GM12878 (cell line): Measurements from ENCODE around the gene SMIM5. TPM values are rescaled to one million over a fixed set of nuclear protein-coding genes. Genes with fewer than 3 reads are reported as not detected.

ENCODE experiments used
- ATF7 ChIP-seq: fragments of 450-650 bp; IDR thresholded peaks from 2 replicates; pipeline ENCODE4 v1.6.1; 2016; ENCODE audit warnings: low read depth, mild to moderate bottlenecking
- GATAD2B ChIP-seq: fragments of 450-650 bp; conservative IDR thresholded peaks from 2 replicates; pipeline ENCODE4 v1.6.1; 2017; ENCODE audit warnings: low read depth, mild to moderate bottlenecking, moderate library complexity
- KAT2A ChIP-seq: conservative IDR thresholded peaks from 2 replicates; pipeline ENCODE4 v1.6.1; 2011; ENCODE audit warnings: low read depth, low read length; ENCODE audit not compliant: control insufficient read depth
- NBN ChIP-seq: fragments of 450-650 bp; IDR thresholded peaks from 2 replicates; pipeline ENCODE4 v1.6.1; 2016
- RELA ChIP-seq: fragments of 450-650 bp; IDR thresholded peaks from 2 replicates; pipeline ENCODE4 v1.8.0; 2014; ENCODE audit warnings: borderline replicate concordance; ENCODE audit not compliant: partially characterized antibody
- SMAD5 ChIP-seq: IDR thresholded peaks from 2 replicates; pipeline ENCODE4 v1.6.1; 2016; ENCODE audit warnings: antibody characterized with exemption, low read depth
- STAT3 ChIP-seq: IDR thresholded peaks from 2 replicates; pipeline ENCODE4 v1.6.1; 2011; ENCODE audit warnings: low read depth, low read length, improper control_type of control experiment
- ZNF384 ChIP-seq: IDR thresholded peaks from 2 replicates; pipeline ENCODE4 v1.6.1; 2012; ENCODE audit warnings: low read depth, mild to moderate bottlenecking, low read length, improper control_type of control experiment, borderline replicate concordance
- polyA plus RNA-seq, 11 experiments: library from polyadenylated mRNA; depleted of rRNA in 4 of 11; unstranded in 6 of 11; stranded (reverse) in 5 of 11; fragments of >200 nt; fragmentation: Nextera tagmentation in 4 of 11; fragmentation: Illumina TruSeq in 1 of 11; extraction: Ambion mirVana in 4 of 11; extraction: Trizol in 1 of 11; gene quantifications; 1 replicate in 1 of 11; 2 replicates in 10 of 11; pipeline versions ENCODE4 v1.2.1 to v1.2.3, GENCODE V29; 2011 to 2016; ENCODE audit warnings: inconsistent platforms in 2 of 11, missing spikeins in 2 of 11, low read depth in 1 of 11
- total RNA-seq, 4 experiments: library from RNA; depleted of rRNA in 3 of 4; stranded (reverse); fragments of >200 nt in 3 of 4; fragmentation: Illumina TruSeq in 1 of 4; extraction: Trizol in 1 of 4; gene quantifications; 2 replicates each; pipeline versions ENCODE4 v1.2.1 to v1.2.3, GENCODE V29; 2013 to 2021
- TF ChIP-seq, protein P1 (sequence below): fragments of 450-650 bp; IDR thresholded peaks from 2 replicates; pipeline ENCODE4 v1.6.1; 2018; ENCODE audit warnings: borderline replicate concordance, mild to moderate bottlenecking; ENCODE audit not compliant: partially characterized antibody
- TF ChIP-seq, protein P2 (sequence below): fragments of 450-650 bp; IDR thresholded peaks from 2 replicates; pipeline ENCODE4 v1.6.1; 2016; ENCODE audit warnings: mild to moderate bottlenecking
- TF ChIP-seq, protein P3 (sequence below): fragments of 450-650 bp; formaldehyde crosslinking; IDR thresholded peaks from 2 replicates; pipeline ENCODE4 v1.5.0; 2022; ENCODE audit warnings: mild to moderate bottlenecking, missing genetic modification characterization

Gene SMIM5
- total and polyA plus RNA-seq, 10 of the 15 experiments (the other 5 are each of a cell fraction or from before 2014, with no cell fraction given) = 0.08 to 0.11 TPM; not detected in 8

DNA sequence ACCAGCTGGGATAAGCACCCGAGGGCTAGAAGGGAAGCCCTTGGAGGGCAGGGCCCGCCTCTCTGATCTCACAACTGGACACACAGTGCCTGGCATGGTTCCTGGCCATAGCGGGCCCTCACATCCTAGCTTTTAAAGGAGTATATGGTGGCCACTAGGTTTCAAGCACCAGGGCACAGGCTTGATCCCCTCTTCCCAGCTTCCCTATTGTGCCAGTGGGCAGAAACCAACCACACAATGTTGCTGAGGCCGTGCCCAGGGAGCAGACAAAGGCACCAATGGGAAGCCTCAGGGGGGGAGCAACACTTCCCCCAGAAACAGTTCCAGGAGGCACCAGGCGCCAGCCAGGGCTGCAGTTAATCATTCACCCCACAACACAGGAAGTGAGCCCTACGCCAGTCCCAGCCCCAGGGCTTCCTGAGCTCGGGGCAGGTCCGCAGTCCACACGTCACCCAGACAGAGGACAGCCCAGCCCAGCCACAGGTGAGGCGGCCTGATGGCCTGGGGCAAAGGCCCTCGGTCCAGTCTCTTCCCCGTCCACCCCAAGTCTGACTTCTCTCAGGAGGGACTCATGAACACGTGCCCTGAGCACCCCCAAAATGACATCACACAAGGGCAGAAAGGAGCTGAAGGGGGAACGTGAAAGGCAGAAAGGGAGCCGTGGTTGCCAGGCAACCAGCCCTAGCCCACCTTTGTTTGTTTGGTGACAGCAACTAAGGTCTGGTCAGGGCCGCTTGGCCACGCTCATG, 12.8 kb downstream of the SMIM5 start (continued):
- TF ChIP-seq SMAD5 (no peak), STAT3 (no peak), ATF7 (peak; percentile 88), NBN (peak; percentile 80), RELA (peak; percentile 47), KAT2A (no peak), ZNF384 (no peak), GATAD2B (peak; percentile 64; the same call in 1 of the 2 replicates)
- TF ChIP-seq, protein P1, sequence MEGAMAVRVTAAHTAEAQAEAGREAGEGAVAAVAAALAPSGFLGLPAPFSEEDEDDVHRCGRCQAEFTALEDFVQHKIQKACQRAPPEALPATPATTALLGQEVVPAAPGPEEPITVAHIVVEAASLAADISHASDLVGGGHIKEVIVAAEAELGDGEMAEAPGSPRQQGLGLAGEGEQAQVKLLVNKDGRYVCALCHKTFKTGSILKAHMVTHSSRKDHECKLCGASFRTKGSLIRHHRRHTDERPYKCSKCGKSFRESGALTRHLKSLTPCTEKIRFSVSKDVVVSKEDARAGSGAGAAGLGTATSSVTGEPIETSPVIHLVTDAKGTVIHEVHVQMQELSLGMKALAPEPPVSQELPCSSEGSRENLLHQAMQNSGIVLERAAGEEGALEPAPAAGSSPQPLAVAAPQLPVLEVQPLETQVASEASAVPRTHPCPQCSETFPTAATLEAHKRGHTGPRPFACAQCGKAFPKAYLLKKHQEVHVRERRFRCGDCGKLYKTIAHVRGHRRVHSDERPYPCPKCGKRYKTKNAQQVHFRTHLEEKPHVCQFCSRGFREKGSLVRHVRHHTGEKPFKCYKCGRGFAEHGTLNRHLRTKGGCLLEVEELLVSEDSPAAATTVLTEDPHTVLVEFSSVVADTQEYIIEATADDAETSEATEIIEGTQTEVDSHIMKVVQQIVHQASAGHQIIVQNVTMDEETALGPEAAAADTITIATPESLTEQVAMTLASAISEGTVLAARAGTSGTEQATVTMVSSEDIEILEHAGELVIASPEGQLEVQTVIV = peak; percentile 47
- TF ChIP-seq, protein P2, sequence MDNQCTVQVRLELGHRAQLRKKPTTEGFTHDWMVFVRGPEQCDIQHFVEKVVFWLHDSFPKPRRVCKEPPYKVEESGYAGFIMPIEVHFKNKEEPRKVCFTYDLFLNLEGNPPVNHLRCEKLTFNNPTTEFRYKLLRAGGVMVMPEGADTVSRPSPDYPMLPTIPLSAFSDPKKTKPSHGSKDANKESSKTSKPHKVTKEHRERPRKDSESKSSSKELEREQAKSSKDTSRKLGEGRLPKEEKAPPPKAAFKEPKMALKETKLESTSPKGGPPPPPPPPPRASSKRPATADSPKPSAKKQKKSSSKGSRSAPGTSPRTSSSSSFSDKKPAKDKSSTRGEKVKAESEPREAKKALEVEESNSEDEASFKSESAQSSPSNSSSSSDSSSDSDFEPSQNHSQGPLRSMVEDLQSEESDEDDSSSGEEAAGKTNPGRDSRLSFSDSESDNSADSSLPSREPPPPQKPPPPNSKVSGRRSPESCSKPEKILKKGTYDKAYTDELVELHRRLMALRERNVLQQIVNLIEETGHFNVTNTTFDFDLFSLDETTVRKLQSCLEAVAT = peak; percentile 50; the same call in 1 of the 2 replicates
- TF ChIP-seq, protein P3, sequence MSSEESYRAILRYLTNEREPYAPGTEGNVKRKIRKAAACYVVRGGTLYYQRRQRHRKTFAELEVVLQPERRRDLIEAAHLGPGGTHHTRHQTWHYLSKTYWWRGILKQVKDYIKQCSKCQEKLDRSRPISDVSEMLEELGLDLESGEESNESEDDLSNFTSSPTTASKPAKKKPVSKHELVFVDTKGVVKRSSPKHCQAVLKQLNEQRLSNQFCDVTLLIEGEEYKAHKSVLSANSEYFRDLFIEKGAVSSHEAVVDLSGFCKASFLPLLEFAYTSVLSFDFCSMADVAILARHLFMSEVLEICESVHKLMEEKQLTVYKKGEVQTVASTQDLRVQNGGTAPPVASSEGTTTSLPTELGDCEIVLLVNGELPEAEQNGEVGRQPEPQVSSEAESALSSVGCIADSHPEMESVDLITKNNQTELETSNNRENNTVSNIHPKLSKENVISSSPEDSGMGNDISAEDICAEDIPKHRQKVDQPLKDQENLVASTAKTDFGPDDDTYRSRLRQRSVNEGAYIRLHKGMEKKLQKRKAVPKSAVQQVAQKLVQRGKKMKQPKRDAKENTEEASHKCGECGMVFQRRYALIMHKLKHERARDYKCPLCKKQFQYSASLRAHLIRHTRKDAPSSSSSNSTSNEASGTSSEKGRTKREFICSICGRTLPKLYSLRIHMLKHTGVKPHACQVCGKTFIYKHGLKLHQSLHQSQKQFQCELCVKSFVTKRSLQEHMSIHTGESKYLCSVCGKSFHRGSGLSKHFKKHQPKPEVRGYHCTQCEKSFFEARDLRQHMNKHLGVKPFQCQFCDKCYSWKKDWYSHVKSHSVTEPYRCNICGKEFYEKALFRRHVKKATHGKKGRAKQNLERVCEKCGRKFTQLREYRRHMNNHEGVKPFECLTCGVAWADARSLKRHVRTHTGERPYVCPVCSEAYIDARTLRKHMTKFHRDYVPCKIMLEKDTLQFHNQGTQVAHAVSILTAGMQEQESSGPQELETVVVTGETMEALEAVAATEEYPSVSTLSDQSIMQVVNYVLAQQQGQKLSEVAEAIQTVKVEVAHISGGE (CRISPR knock-in tag) = no peak
